PC-3 (cell line): ENCODE data around the gene FILIP1L.

Experiments used
- CTCF ChIP-seq: fragments of 300-600 bp; sonication (generic); conservative IDR thresholded peaks from 2 replicates; pipeline ENCODE4 v1.5.1; 2017; ENCODE audit warnings: antibody characterized with exemption, low read depth, mild to moderate bottlenecking, low read length
- EZH2 ChIP-seq: fragments of 300-600 bp; sonication (generic); IDR thresholded peaks from one replicate; pipeline ENCODE4 v1.6.1; 2017; ENCODE audit warnings: antibody characterized with exemption, mild to moderate bottlenecking, low read length; ENCODE audit not compliant: unreplicated experiment

GRCh38 chr3:100027321-100027720, 87.0 kb downstream of the FILIP1L start:
- no peak for TF ChIP-seq CTCF
- TF ChIP-seq EZH2 = no peak
